Lower leg skin (tissue), 3 donors: ENCODE data around the gene GIT2.

Source experiments
- POLR2A ChIP-seq, 2 donors: fragments of 450-650 bp; IDR thresholded peaks; one replicate each; pipeline ENCODE4 v1.6.1; 2016 to 2017; ENCODE audit warnings: antibody characterized with exemption in 2 of 2, mild to moderate bottlenecking in 1 of 2, moderate library complexity in 1 of 2
- TF ChIP-seq, protein P1 (sequence below), 3 donors: fragments of 450-650 bp; IDR thresholded peaks; one replicate each; pipeline ENCODE4 v1.5.1; 2016; ENCODE audit warnings: antibody characterized with exemption in 3 of 3, mild to moderate bottlenecking in 3 of 3, moderate library complexity in 2 of 3

DNA sequence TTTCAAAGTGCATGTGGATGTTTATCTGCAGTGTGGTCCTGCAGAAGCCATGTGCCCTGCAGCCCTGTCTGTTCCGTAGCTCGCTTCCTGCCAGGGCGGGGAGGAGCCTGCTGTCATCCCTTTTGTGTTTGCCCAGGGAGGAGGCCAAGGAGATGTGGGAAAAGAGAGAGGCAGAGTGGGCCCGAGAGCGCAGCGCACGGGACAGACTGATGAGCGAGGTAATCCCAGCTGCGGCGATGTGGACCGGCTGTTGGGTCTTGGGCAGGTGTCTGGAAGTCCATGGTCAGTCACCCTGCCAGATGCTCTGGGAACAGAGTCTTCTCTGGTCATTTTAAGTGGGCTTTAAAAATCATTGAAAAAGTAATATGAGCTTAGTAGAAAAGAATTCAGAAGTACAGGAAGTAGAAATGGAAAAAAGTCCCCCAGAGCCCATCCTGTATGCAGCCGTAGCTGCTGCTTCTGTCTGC lies 83.3 kb downstream of the GIT2 start:
- TF ChIP-seq, protein P1, sequence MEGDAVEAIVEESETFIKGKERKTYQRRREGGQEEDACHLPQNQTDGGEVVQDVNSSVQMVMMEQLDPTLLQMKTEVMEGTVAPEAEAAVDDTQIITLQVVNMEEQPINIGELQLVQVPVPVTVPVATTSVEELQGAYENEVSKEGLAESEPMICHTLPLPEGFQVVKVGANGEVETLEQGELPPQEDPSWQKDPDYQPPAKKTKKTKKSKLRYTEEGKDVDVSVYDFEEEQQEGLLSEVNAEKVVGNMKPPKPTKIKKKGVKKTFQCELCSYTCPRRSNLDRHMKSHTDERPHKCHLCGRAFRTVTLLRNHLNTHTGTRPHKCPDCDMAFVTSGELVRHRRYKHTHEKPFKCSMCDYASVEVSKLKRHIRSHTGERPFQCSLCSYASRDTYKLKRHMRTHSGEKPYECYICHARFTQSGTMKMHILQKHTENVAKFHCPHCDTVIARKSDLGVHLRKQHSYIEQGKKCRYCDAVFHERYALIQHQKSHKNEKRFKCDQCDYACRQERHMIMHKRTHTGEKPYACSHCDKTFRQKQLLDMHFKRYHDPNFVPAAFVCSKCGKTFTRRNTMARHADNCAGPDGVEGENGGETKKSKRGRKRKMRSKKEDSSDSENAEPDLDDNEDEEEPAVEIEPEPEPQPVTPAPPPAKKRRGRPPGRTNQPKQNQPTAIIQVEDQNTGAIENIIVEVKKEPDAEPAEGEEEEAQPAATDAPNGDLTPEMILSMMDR (IDR thresholded peaks at IDR 0.05), result no peak
- no peak for TF ChIP-seq POLR2A (IDR thresholded peaks at IDR 0.05)
